CD4-positive, CD25-positive, alpha-beta regulatory T cell (primary cell): ENCODE results near the gene PTPRN2. TPM values are rescaled to one million over a fixed set of nuclear protein-coding genes. Genes with fewer than 3 reads are reported as not detected.
A peak's percentile ranks its signal among the peaks of the same experiment; 100 is the strongest.

Experiments
- ATAC-seq, 2 donors: fragments of 150-1000 bp; cut with Tn5 transposase; one replicate each; pipeline ENCODE4 v1.10.0; 2021; ENCODE audit warnings: low read depth in 2 of 2, moderate number of reproducible peaks in 2 of 2, moderate library complexity in 1 of 2
- DNase-seq, 3 donors: peaks; one replicate each; pipeline versions ENCODE4 v3.0.0 to v3.0.0-alpha.2; 2012 to 2022; ENCODE audit warnings: mixed read lengths in 1 of 3
- H3K27ac ChIP-seq: one replicate; pipeline ENCODE4 v1.7.0; 2013; ENCODE audit warnings: mild to moderate bottlenecking, low read length; ENCODE audit not compliant: insufficient read depth, poor library complexity, severe bottlenecking
- H3K27me3 ChIP-seq: one replicate; pipeline ENCODE4 v1.7.0; 2013; ENCODE audit warnings: low read length; ENCODE audit not compliant: control insufficient read depth, insufficient read depth
- H3K36me3 ChIP-seq: one replicate; pipeline ENCODE4 v1.7.0; 2013; ENCODE audit warnings: mild to moderate bottlenecking, low read length, moderate library complexity; ENCODE audit not compliant: control insufficient read depth, insufficient read depth
- H3K4me1 ChIP-seq: 2 replicates; pipeline ENCODE4 v1.7.0; 2013; ENCODE audit warnings: mild to moderate bottlenecking, low read length; ENCODE audit not compliant: insufficient read depth, control insufficient read depth, poor library complexity, severe bottlenecking
- H3K4me3 ChIP-seq: one replicate; pipeline ENCODE4 v1.7.0; 2013; ENCODE audit warnings: low read depth, mild to moderate bottlenecking, low read length, moderate library complexity
- H3K9me3 ChIP-seq, 2 experiments: 1 replicate in 1 of 2; 2 replicates in 1 of 2; pipeline ENCODE4 v1.7.0; 2013; ENCODE audit warnings: low read length in 2 of 2, mild to moderate bottlenecking in 1 of 2, moderate library complexity in 1 of 2; ENCODE audit not compliant: control insufficient read depth in 2 of 2
- H3K27ac Mint-ChIP-seq, 3 donors: one replicate each; pipeline ENCODE4 v1.8.0; 2020 to 2022; ENCODE audit warnings: mild to moderate bottlenecking in 3 of 3, mixed read lengths in 3 of 3, moderate library complexity in 2 of 3
- H3K27me3 Mint-ChIP-seq: one replicate; pipeline ENCODE4 v1.8.0; 2022; ENCODE audit warnings: mild to moderate bottlenecking, mixed read lengths
- H3K36me3 Mint-ChIP-seq: one replicate; pipeline ENCODE4 v1.8.0; 2020; ENCODE audit warnings: mixed read lengths
- H3K4me1 Mint-ChIP-seq, 4 donors: one replicate each; pipeline ENCODE4 v1.8.0; 2020 to 2022; ENCODE audit warnings: mixed read lengths in 4 of 4, mild to moderate bottlenecking in 1 of 4
- H3K4me3 Mint-ChIP-seq, 4 donors: one replicate each; pipeline ENCODE4 v1.8.0; 2020 to 2022; ENCODE audit warnings: mild to moderate bottlenecking in 4 of 4, mixed read lengths in 4 of 4, moderate library complexity in 3 of 4
- H3K9me3 Mint-ChIP-seq, 7 donors: one replicate each; pipeline ENCODE4 v1.8.0; 2020 to 2022; ENCODE audit warnings: mixed read lengths in 7 of 7, mild to moderate bottlenecking in 3 of 7, moderate library complexity in 2 of 7
- polyA plus RNA-seq, 4 donors: library from polyadenylated mRNA; unstranded; fragments of 300-500 nt; fragmentation: Illumina TruSeq; gene quantifications; one replicate each; pipeline ENCODE4 v1.2.3, GENCODE V29; 2021
- total RNA-seq: library from RNA; stranded (reverse); gene quantifications from one replicate; pipeline ENCODE4 v1.2.3, GENCODE V29; 2022

Gene PTPRN2
- total and polyA plus RNA-seq, 5 donors from 2014 or later = 1.6 to 4.7 (median 2.7) TPM

- DNase-seq (no peak), ATAC-seq (no peak)
- Histone ChIP-seq H3K27ac (no peak overlapping the region), H3K9me3 (no peaks in the 10 kb centered on the region), H3K27me3 (no peaks in the 10 kb centered on the region), H3K4me3 (no peak overlapping the region), H3K4me1 (no peaks in the 10 kb centered on the region), H3K36me3 (no peaks in the 10 kb centered on the region)
- Mint-ChIP-seq H3K27ac (no peak overlapping the region), H3K27me3 (peaks cover 6% of the 10 kb centered on the region), H3K4me3 (no peak overlapping the region), H3K4me1 (no peaks in the 10 kb centered on the region), H3K9me3 (no peaks in the 10 kb centered on the region), H3K36me3 (no peaks in the 10 kb centered on the region)
Measured at GRCh38 chr7:157711353-157711888, 876.2 kb downstream of the PTPRN2 start.

GRCh38 chr7:157710396-157710795 lies 877.2 kb downstream of the PTPRN2 start:
- H3K4me1 Mint-ChIP-seq = no peaks in the 10 kb centered on the region
- DNase-seq = no peak
- ATAC-seq = no peak

GRCh38 chr7:157709531-157710251 lies 877.9 kb downstream of the PTPRN2 start:
- H3K9me3 ChIP-seq = no peaks in the 10 kb centered on the region
- no peaks in the 10 kb centered on the region for H3K4me1 Mint-ChIP-seq
- no peak overlapping the region for H3K27ac ChIP-seq
- peaks cover 0 to 1% (median 0%) of the 10 kb centered on the region in 7 donors for H3K9me3 Mint-ChIP-seq
- DNase-seq (no peak), ATAC-seq (no peak)
- peak overlapping the region in 1 of 3 donors; percentile 82 for H3K27ac Mint-ChIP-seq
- H3K36me3 Mint-ChIP-seq = no peaks in the 10 kb centered on the region
- no peak overlapping the region for H3K4me3 Mint-ChIP-seq
- H3K27me3 Mint-ChIP-seq = peaks cover 6% of the 10 kb centered on the region
- H3K36me3 ChIP-seq = no peaks in the 10 kb centered on the region
- no peaks in the 10 kb centered on the region for H3K4me1 ChIP-seq
- H3K4me3 ChIP-seq = no peak overlapping the region
- no peaks in the 10 kb centered on the region for H3K27me3 ChIP-seq

More at GRCh38 chr7:157710396-157710795, 877.2 kb downstream of the PTPRN2 start:
- Histone ChIP-seq H3K27ac (no peak overlapping the region), H3K9me3 (no peaks in the 10 kb centered on the region), H3K36me3 (no peaks in the 10 kb centered on the region), H3K27me3 (no peaks in the 10 kb centered on the region), H3K4me3 (no peak overlapping the region), H3K4me1 (no peaks in the 10 kb centered on the region)
- Mint-ChIP-seq H3K4me3 (no peak overlapping the region), H3K9me3 (no peaks in the 10 kb centered on the region), H3K27ac (no peak overlapping the region), H3K27me3 (peaks cover 6% of the 10 kb centered on the region), H3K36me3 (no peaks in the 10 kb centered on the region)

- H3K9me3 Mint-ChIP-seq = peaks cover 0 to 1% (median 0%) of the 10 kb centered on the region in 7 donors
- no peaks in the 10 kb centered on the region for H3K4me1 ChIP-seq
- no peak overlapping the region for H3K4me3 Mint-ChIP-seq
- peaks cover 6% of the 10 kb centered on the region for H3K27me3 Mint-ChIP-seq
- H3K4me3 ChIP-seq = no peak overlapping the region
- H3K36me3 Mint-ChIP-seq = no peaks in the 10 kb centered on the region
- DNase-seq = no peak
- H3K9me3 ChIP-seq = no peaks in the 10 kb centered on the region
- no peak for ATAC-seq
- no peaks in the 10 kb centered on the region for H3K4me1 Mint-ChIP-seq
- H3K36me3 ChIP-seq = no peaks in the 10 kb centered on the region
- H3K27me3 ChIP-seq = no peaks in the 10 kb centered on the region
- H3K27ac Mint-ChIP-seq = no peak overlapping the region
- H3K27ac ChIP-seq = no peak overlapping the region
Measured at GRCh38 chr7:157708919-157709295, 878.7 kb downstream of the PTPRN2 start.

- Histone ChIP-seq H3K9me3 (no peaks in the 10 kb centered on the region), H3K36me3 (no peaks in the 10 kb centered on the region), H3K4me3 (no peak overlapping the region), H3K27ac (no peak overlapping the region), H3K4me1 (no peaks in the 10 kb centered on the region), H3K27me3 (no peaks in the 10 kb centered on the region)
- H3K9me3 Mint-ChIP-seq = peaks cover 0 to 1% (median 0%) of the 10 kb centered on the region in 7 donors
- no peaks in the 10 kb centered on the region for H3K36me3 Mint-ChIP-seq
- H3K4me3 Mint-ChIP-seq = no peak overlapping the region
- no peak for DNase-seq
- no peak for ATAC-seq
- no peaks in the 10 kb centered on the region for H3K4me1 Mint-ChIP-seq
- H3K27ac Mint-ChIP-seq = no peak overlapping the region
- H3K27me3 Mint-ChIP-seq = peaks cover 6% of the 10 kb centered on the region
Measured at GRCh38 chr7:157707983-157708918, 879.4 kb downstream of the PTPRN2 start.

GRCh38 chr7:157704365-157704764 lies 883.3 kb downstream of the PTPRN2 start:
- H3K27me3 ChIP-seq = no peaks in the 10 kb centered on the region
- no peak overlapping the region for H3K4me3 ChIP-seq
- Mint-ChIP-seq H3K9me3 (peaks cover 0 to 1% (median 0%) of the 10 kb centered on the region in 7 donors), H3K27ac (no peak overlapping the region), H3K27me3 (peaks cover 10% of the 10 kb centered on the region), H3K36me3 (no peaks in the 10 kb centered on the region), H3K4me3 (no peak overlapping the region), H3K4me1 (no peaks in the 10 kb centered on the region)
- H3K36me3 ChIP-seq = no peaks in the 10 kb centered on the region
- H3K27ac ChIP-seq = no peak overlapping the region
- DNase-seq (no peak), ATAC-seq (no peak)
- no peaks in the 10 kb centered on the region for H3K9me3 ChIP-seq
- H3K4me1 ChIP-seq = no peaks in the 10 kb centered on the region

GRCh38 chr7:157703534-157704195 lies 884.0 kb downstream of the PTPRN2 start:
- Mint-ChIP-seq H3K36me3 (no peaks in the 10 kb centered on the region), H3K4me3 (no peak overlapping the region), H3K9me3 (peaks cover 0 to 1% (median 0%) of the 10 kb centered on the region in 7 donors), H3K4me1 (no peaks in the 10 kb centered on the region), H3K27me3 (peaks cover 10% of the 10 kb centered on the region), H3K27ac (no peak overlapping the region)
- Histone ChIP-seq H3K27me3 (no peaks in the 10 kb centered on the region), H3K4me1 (no peaks in the 10 kb centered on the region), H3K4me3 (no peak overlapping the region), H3K9me3 (no peaks in the 10 kb centered on the region), H3K27ac (no peak overlapping the region), H3K36me3 (no peaks in the 10 kb centered on the region)
- no peak for DNase-seq
- ATAC-seq = no peak
